OCI-LY3 (cell line): ENCODE measurements around the gene TACC2.

Experiments used
- H2AFZ ChIP-seq: fragments of 200-600, 300-600 bp; shearing (Covaris generic); 2 replicates; pipeline ENCODE4 v1.6.0; 2014; ENCODE audit warnings: antibody characterized with exemption, low read depth, low read length
- H3K27ac ChIP-seq: fragments of 200-600, 300-600 bp; sonication (generic); 2 replicates; pipeline ENCODE4 v1.5.1; 2014; ENCODE audit warnings: mild to moderate bottlenecking, low read length, moderate library complexity, mixed read lengths
- H3K27me3 ChIP-seq: fragments of 200-600, 300-600 bp; sonication (generic); 2 replicates; pipeline ENCODE4 v1.6.1; 2014; ENCODE audit warnings: low read depth, low read length, mixed read lengths
- H3K36me3 ChIP-seq: fragments of 200-600, 300-600 bp; sonication (generic); replicated peaks from 2 replicates; pipeline ENCODE3; 2014; ENCODE audit warnings: low read depth, low read length, mixed read lengths
- H3K4me1 ChIP-seq: fragments of 300-600, 200-600 bp; sonication (generic); 2 replicates; pipeline ENCODE4 v1.6.1; 2014; ENCODE audit warnings: low read length, mixed read lengths
- H3K4me2 ChIP-seq: fragments of 200-600, 300-600 bp; sonication (generic); 2 replicates; pipeline ENCODE4 v1.6.1; 2014; ENCODE audit warnings: low read length, mixed read lengths
- H3K4me3 ChIP-seq: fragments of 300-600, 200-600 bp; sonication (generic); 2 replicates; pipeline ENCODE4 v1.5.1; 2014; ENCODE audit warnings: antibody characterized with exemption, mild to moderate bottlenecking, low read length, moderate library complexity
- H3K79me2 ChIP-seq: fragments of 300-600, 200-600 bp; shearing (Covaris generic); 2 replicates; pipeline ENCODE4 v1.6.1; 2014; ENCODE audit warnings: mild to moderate bottlenecking, low read length, mixed read lengths
- H3K9ac ChIP-seq: fragments of 300-600, 200-600 bp; shearing (Covaris generic); 2 replicates; pipeline ENCODE4 v1.6.0; 2014; ENCODE audit warnings: mild to moderate bottlenecking, low read length, moderate library complexity
- H3K9me3 ChIP-seq: fragments of 200-600, 300-600 bp; shearing (Covaris generic); 2 replicates; pipeline ENCODE4 v1.6.1; 2014; ENCODE audit warnings: low read length, mixed read lengths; ENCODE audit not compliant: insufficient read depth
- H4K20me1 ChIP-seq: fragments of 200-600, 300-600 bp; sonication (generic); 2 replicates; pipeline ENCODE4 v1.6.1; 2016; ENCODE audit warnings: low read length, mixed read lengths; ENCODE audit not compliant: insufficient read depth
- EZH2phosphoT487 ChIP-seq: fragments of 200-600 bp; shearing (Covaris generic); IDR thresholded peaks from 2 replicates; pipeline ENCODE4 v1.6.1; 2018; ENCODE audit warnings: antibody characterized with exemption, mixed run types, low read depth
- TF ChIP-seq, protein P1 (sequence below): fragments of 200-600, 300-600 bp; sonication (generic); IDR thresholded peaks from 2 replicates; pipeline ENCODE4 v1.5.1; 2014; ENCODE audit warnings: antibody characterized with exemption, low read length, low read depth

TACC2 gene

GRCh38 chr10:121999301-121999700 lies 10.3 kb downstream of the TACC2 start:
- no peaks in the 10 kb centered on the region for H3K27me3 ChIP-seq
- H3K4me2 ChIP-seq: no peak overlapping the region
- H3K27ac ChIP-seq: no peak overlapping the region
- H3K4me3 ChIP-seq: no peak overlapping the region
- no peaks in the 10 kb centered on the region for H3K9me3 ChIP-seq
- no peak for TF ChIP-seq EZH2phosphoT487
- TF ChIP-seq, protein P1, sequence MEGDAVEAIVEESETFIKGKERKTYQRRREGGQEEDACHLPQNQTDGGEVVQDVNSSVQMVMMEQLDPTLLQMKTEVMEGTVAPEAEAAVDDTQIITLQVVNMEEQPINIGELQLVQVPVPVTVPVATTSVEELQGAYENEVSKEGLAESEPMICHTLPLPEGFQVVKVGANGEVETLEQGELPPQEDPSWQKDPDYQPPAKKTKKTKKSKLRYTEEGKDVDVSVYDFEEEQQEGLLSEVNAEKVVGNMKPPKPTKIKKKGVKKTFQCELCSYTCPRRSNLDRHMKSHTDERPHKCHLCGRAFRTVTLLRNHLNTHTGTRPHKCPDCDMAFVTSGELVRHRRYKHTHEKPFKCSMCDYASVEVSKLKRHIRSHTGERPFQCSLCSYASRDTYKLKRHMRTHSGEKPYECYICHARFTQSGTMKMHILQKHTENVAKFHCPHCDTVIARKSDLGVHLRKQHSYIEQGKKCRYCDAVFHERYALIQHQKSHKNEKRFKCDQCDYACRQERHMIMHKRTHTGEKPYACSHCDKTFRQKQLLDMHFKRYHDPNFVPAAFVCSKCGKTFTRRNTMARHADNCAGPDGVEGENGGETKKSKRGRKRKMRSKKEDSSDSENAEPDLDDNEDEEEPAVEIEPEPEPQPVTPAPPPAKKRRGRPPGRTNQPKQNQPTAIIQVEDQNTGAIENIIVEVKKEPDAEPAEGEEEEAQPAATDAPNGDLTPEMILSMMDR: no peak
- no peaks in the 10 kb centered on the region for H3K4me1 ChIP-seq
- no peak overlapping the region for H3K9ac ChIP-seq
- H3K36me3 ChIP-seq: no peaks in the 10 kb centered on the region
- no peaks in the 10 kb centered on the region for H4K20me1 ChIP-seq
- H2AFZ ChIP-seq: no peak overlapping the region
- no peaks in the 10 kb centered on the region for H3K79me2 ChIP-seq

GRCh38 chr10:122001698-122002097 lies 12.7 kb downstream of the TACC2 start:
- H3K4me2 ChIP-seq: no peak overlapping the region
- H3K9me3 ChIP-seq: no peaks in the 10 kb centered on the region

DNA sequence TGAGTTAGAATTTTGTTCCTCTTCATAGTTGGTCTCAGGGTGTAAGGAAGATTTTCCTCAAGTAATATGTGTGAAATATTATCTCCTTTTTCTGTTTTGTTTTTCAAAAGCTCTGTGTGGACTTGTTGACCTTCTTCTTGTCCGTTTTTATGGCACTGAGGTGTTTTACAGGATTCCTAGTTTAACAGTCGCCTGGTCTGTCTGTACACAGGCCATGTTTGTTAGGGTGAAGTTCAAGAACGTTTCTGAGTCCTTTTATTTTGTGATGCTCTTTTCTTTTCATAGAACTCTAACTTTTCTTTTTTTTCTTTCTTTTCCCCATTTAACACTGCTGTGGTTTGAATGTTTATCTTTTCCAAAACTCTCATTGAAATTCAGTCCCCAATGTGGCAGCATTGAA lies 18.5 kb downstream of the TACC2 start:
- H2AFZ ChIP-seq: no peak overlapping the region
- no peaks in the 10 kb centered on the region for H3K9me3 ChIP-seq
- H3K79me2 ChIP-seq: no peaks in the 10 kb centered on the region
- TF ChIP-seq, protein P1: no peak
- TF ChIP-seq EZH2phosphoT487: no peak
- H3K36me3 ChIP-seq: no peaks in the 10 kb centered on the region
- H3K4me3 ChIP-seq: no peak overlapping the region
- no peak overlapping the region for H3K9ac ChIP-seq
- H3K4me2 ChIP-seq: no peak overlapping the region
- no peaks in the 10 kb centered on the region for H4K20me1 ChIP-seq
- H3K4me1 ChIP-seq: no peaks in the 10 kb centered on the region
- no peaks in the 10 kb centered on the region for H3K27me3 ChIP-seq
- H3K27ac ChIP-seq: no peak overlapping the region

More at GRCh38 chr10:122001698-122002097, 12.7 kb downstream of the TACC2 start:
- no peak overlapping the region for H3K9ac ChIP-seq
- no peak overlapping the region for H3K4me3 ChIP-seq
- no peak overlapping the region for H2AFZ ChIP-seq
- no peaks in the 10 kb centered on the region for H3K36me3 ChIP-seq
- H3K4me1 ChIP-seq: no peaks in the 10 kb centered on the region
- H3K79me2 ChIP-seq: no peaks in the 10 kb centered on the region
- H4K20me1 ChIP-seq: no peaks in the 10 kb centered on the region
- no peaks in the 10 kb centered on the region for H3K27me3 ChIP-seq
- TF ChIP-seq EZH2phosphoT487: no peak
- TF ChIP-seq, protein P1: no peak
- no peak overlapping the region for H3K27ac ChIP-seq

GRCh38 chr10:122010405-122011050 lies 21.6 kb downstream of the TACC2 start:
- H3K27ac ChIP-seq: no peak overlapping the region
- H4K20me1 ChIP-seq: no peaks in the 10 kb centered on the region
- H3K9ac ChIP-seq: no peak overlapping the region
- no peak overlapping the region for H2AFZ ChIP-seq
- H3K4me2 ChIP-seq: no peak overlapping the region
- TF ChIP-seq EZH2phosphoT487: no peak
- TF ChIP-seq, protein P1: no peak
- H3K79me2 ChIP-seq: no peaks in the 10 kb centered on the region
- no peak overlapping the region for H3K4me3 ChIP-seq
- H3K9me3 ChIP-seq: no peaks in the 10 kb centered on the region
- no peaks in the 10 kb centered on the region for H3K27me3 ChIP-seq
- H3K4me1 ChIP-seq: no peaks in the 10 kb centered on the region
- H3K36me3 ChIP-seq: no peaks in the 10 kb centered on the region
